Heart right ventricle (tissue), 16 donors: ENCODE data around the gene NFYA. TPM values are rescaled to one million over a fixed set of nuclear protein-coding genes. Genes with fewer than 3 reads are reported as not detected.

Source experiments
- ATAC-seq, 8 donors: fragments of 200-7000 bp; cut with Tn5 transposase; one replicate each; pipeline ENCODE4 v1.9.1; 2020; ENCODE audit warnings: mild to moderate bottlenecking in 8 of 8, moderate library complexity in 8 of 8, moderate number of reproducible peaks in 1 of 8
- DNase-seq, 2 donors: peaks; one replicate each; pipeline ENCODE4 v3.0.0-alpha.2; 2020
- H3K27ac ChIP-seq, 10 donors: fragments of 200-600 bp; sonication (generic) in 2 of 10; one replicate each; pipeline versions ENCODE4 v1.5.0 to v1.8.0; 2020 to 2022; ENCODE audit warnings: mild to moderate bottlenecking in 3 of 10
- H3K27me3 ChIP-seq, 7 donors: fragments of 200-600 bp; one replicate each; pipeline ENCODE4 v1.8.0; 2021 to 2022; ENCODE audit warnings: mild to moderate bottlenecking in 2 of 7
- H3K36me3 ChIP-seq, 9 donors: fragments of 200-600 bp; sonication (generic) in 1 of 9; one replicate each; pipeline versions ENCODE4 v1.5.0 to v1.8.0; 2020 to 2022; ENCODE audit warnings: mild to moderate bottlenecking in 2 of 9
- H3K4me1 ChIP-seq, 9 donors: fragments of 200-600 bp; sonication (generic) in 1 of 9; one replicate each; pipeline versions ENCODE4 v1.5.0 to v1.8.0; 2020 to 2022; ENCODE audit warnings: mild to moderate bottlenecking in 4 of 9
- H3K4me3 ChIP-seq, 10 donors: fragments of 200-600 bp; sonication (generic) in 2 of 10; one replicate each; pipeline versions ENCODE4 v1.5.0 to v1.8.0; 2020 to 2022; ENCODE audit warnings: mild to moderate bottlenecking in 7 of 10, moderate library complexity in 2 of 10
- H3K9me3 ChIP-seq, 11 donors: fragments of 200-600 bp in 10 of 11; sonication (generic) in 2 of 11; one replicate each; pipeline versions ENCODE4 v1.5.0 to v1.8.0; 2013 to 2022; ENCODE audit warnings: mild to moderate bottlenecking in 2 of 11, control low read depth in 1 of 11, moderate library complexity in 1 of 11
- WGBS, 2 donors: extraction: QIAGEN DNeasy Blood & Tissue Kit; methylation state at CpG; one replicate each; pipeline ENCODE4 v1.1.7; 2013; ENCODE audit warnings: inconsistent platforms in 1 of 2; 5-methylcytosine and 5-hydroxymethylcytosine counted together
- intact Hi-C, 10 donors: fragments of 100-400 bp; cut with DNase I; formaldehyde crosslinking; loops; one replicate each; pipeline versions ENCODE4 v1.11.1 to v1.14.2; 2022
- polyA plus RNA-seq, 2 donors: library from polyadenylated mRNA; stranded (reverse); fragments of 200-250 nt; gene quantifications; one replicate each; pipeline ENCODE4 v1.2.3, GENCODE V29; 2013
- total RNA-seq, 10 donors: library from RNA; stranded (reverse); fragmentation: NEBNext Ultra II Directional in 3 of 10; extraction: Animal tissue kit (Norgen Biotek cat#: 25700) in 3 of 10; gene quantifications; one replicate each; pipeline versions ENCODE4 v1.2.1 to v1.2.4, GENCODE V29; 2021 to 2023
- TF ChIP-seq, protein P1 (sequence below), 9 donors: fragments of 200-600 bp; sonication (generic) in 2 of 9; IDR thresholded peaks; one replicate each; pipeline versions ENCODE4 v1.5.0 to v1.8.0; 2021 to 2022; ENCODE audit warnings: antibody characterized with exemption in 9 of 9, mild to moderate bottlenecking in 5 of 9, moderate library complexity in 1 of 9
- donor health status: Arrhythmogenic right ventricular cardiomyopathy.
- donor health status: ischemic (EF 13 %, LVEDD 7.1; RV severe dilation, severe dysfunction).
- donor health status: healthy with polysubstance abuse.
- donor health status: DM: no; HTN: yes; CAD: no.
- donor health status: DM: no; HTN: no; CAD: no.
- donor health status: ischemic (EF 25% LVEDD 6.9; RV normal size, moderate dysfunction).
- donor health status: ischemic (EF 25% LVEDD 5.7; RV mildly dilated, moderate dysfunction).
- donor health status: healthy.
- donor health status: DM: yes; HTN: yes; CAD: no.
- donor health status: Ischemic cardiomyopathy.
- donor health status: ischemic (EF 35%, LVEDD 5.7; RV mildly dilated, moderate dysfunction).
- donor health status: nonischemic (EF 11% LVEDD 7.7; RV severe dilation, severe dysfunction).
- donor health status: DM: yes; HTN: yes; CAD: no.
- donor health status: PGD.
- donor health status: ischemic (EF 29% LVEDD 5.4; RV normal size, mild dysfunction).
- donor health status: nonischemic (EF 23%, LVEDD 6.1; RV moderate dilation, normal function).

The NFYA gene
- total and polyA plus RNA-seq, 12 donors: 4.2 to 12.0 (median 10.3) TPM

DNA sequence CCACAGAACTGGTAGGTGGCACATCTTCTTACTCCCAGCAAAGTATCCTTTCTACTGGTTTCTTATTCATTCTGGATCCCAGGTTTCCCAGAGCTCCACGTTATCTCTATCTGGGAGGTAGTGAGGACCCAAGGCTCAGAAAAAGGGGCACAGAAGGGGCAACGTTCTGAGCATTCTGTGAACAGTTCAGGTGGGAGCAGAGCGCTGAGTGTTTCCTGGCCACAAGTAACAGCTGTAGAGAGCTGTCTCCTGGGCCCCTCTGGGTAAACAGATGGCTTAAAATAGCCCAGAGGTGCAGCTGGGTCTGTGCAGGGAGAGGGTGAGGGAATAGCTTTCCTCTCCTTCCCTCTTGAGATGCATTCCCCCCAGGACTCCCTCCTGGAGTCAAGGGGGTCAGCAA is 17.6 kb upstream of the NFYA start:
- intact Hi-C loops: no loop called here
- WGBS, 2 donors: 27 to 49% methylated on average over 3 of the region's 3 CpGs
- peak overlapping the region; percentile 77 to 94 (median 88) for H3K27ac ChIP-seq

DNA sequence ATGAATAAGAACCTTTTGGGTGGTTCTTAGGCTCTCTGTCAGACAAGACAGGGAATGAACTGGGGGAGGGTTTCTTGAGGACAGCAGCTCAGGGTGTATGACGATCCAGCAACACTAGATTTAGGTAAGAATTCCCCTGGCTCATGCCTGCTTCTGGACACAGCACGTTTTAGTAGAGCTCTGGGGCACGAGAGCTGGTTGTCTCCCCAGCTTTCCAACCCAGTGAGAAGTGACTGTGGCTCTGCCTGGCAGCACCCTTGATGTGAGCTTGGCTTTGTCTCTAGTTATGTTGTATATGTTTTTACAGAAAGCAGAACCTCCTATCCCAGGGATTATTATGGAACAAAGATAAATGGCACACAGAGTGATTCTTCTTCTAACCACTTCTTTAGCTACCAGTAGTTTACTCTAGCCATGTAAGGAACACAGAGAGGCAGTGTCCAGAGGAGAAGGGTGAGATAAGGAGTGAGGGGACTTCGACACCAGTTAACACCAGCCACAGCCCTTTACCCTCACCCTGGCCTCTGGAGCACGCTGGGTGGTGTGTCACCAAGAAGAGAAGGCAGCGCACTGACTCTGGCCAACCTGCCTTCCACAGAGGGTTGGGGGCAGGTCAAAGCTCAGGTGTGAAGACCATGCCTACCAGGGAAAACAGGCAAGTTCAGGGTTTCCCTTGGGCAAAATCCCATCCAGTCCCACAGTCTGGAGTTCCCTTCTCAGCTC is 15.8 kb upstream of the NFYA start:
- Histone ChIP-seq H3K9me3 (no peaks in the 10 kb centered on the region), H3K4me1 (peaks cover 5 to 77% (median 36%) of the 10 kb centered on the region in 9 donors), H3K4me3 (peak overlapping the region in 5 of 10 donors; percentile 22 to 52 (median 46)), H3K36me3 (peaks cover 0 to 20% (median under 1%) of the 10 kb centered on the region in 9 donors), H3K27ac (peak overlapping the region in 9 of 10 donors; percentile 49 to 94 (median 88)), H3K27me3 (no peaks in the 10 kb centered on the region)
- TF ChIP-seq, protein P1, sequence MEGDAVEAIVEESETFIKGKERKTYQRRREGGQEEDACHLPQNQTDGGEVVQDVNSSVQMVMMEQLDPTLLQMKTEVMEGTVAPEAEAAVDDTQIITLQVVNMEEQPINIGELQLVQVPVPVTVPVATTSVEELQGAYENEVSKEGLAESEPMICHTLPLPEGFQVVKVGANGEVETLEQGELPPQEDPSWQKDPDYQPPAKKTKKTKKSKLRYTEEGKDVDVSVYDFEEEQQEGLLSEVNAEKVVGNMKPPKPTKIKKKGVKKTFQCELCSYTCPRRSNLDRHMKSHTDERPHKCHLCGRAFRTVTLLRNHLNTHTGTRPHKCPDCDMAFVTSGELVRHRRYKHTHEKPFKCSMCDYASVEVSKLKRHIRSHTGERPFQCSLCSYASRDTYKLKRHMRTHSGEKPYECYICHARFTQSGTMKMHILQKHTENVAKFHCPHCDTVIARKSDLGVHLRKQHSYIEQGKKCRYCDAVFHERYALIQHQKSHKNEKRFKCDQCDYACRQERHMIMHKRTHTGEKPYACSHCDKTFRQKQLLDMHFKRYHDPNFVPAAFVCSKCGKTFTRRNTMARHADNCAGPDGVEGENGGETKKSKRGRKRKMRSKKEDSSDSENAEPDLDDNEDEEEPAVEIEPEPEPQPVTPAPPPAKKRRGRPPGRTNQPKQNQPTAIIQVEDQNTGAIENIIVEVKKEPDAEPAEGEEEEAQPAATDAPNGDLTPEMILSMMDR (IDR thresholded peaks at IDR 0.05): no peak
- intact Hi-C loops: no loop called here
- no peak for DNase-seq
- WGBS, 2 donors: 49 to 65% methylated on average over 6 of the region's 6 CpGs
- ATAC-seq: peak in 1 of 8 donors; percentile 19

More for the DNA sequence above, 17.6 kb upstream of the NFYA start:
- Histone ChIP-seq H3K4me3 (peak overlapping the region; percentile 4 to 55 (median 46)), H3K4me1 (peaks cover 5 to 68% (median 31%) of the 10 kb centered on the region in 9 donors), H3K27me3 (no peaks in the 10 kb centered on the region), H3K9me3 (no peaks in the 10 kb centered on the region), H3K36me3 (peaks cover 0 to 7% (median 0%) of the 10 kb centered on the region in 9 donors)
- peak in 7 of 8 donors; percentile 30 to 77 (median 70) for ATAC-seq
- peak; percentile 26 to 49 for DNase-seq
- TF ChIP-seq, protein P1 (IDR thresholded peaks at IDR 0.05): no peak

DNA sequence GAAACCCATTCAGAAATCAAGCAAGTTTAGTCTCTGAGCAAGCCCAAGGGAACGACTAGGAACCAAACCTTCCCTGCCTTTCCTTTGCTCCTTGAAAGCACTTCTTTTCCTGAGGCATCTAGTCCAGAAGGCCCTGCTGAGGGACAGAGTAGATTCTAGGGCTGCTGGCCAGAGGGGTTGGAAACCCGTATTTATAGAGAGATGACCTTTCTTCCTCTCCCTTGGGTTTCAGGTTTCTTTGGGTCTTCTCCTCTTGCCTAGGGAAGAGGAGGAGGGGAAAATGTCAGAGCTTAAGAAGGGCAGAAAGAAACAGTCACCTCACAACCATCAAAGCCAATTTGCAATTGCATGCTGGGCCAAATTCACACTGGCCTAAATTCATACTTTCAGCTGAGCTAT is 14.0 kb upstream of the NFYA start:
- Histone ChIP-seq H3K36me3 (peaks cover 0 to 39% (median 11%) of the 10 kb centered on the region in 9 donors), H3K27ac (peak overlapping the region in 9 of 10 donors; percentile 25 to 80 (median 62)), H3K4me1 (peaks cover 4 to 77% (median 35%) of the 10 kb centered on the region in 9 donors), H3K9me3 (no peaks in the 10 kb centered on the region), H3K4me3 (no peak overlapping the region), H3K27me3 (no peaks in the 10 kb centered on the region)
- DNase-seq (no peak), ATAC-seq (no peak)
- intact Hi-C loops: no loop called here
- 37 to 46% methylated on average over 2 of the region's 2 CpGs for WGBS, 2 donors
- TF ChIP-seq, protein P1 (IDR thresholded peaks at IDR 0.05): no peak

- 50 to 65% methylated on average over 1 of the region's 1 CpG for WGBS, 2 donors
- Histone ChIP-seq H3K9me3 (no peaks in the 10 kb centered on the region), H3K27ac (peak overlapping the region in 7 of 10 donors; percentile 55 to 80 (median 66)), H3K36me3 (peaks cover 0 to 46% (median 17%) of the 10 kb centered on the region in 9 donors), H3K4me3 (no peak overlapping the region), H3K4me1 (peaks cover 4 to 85% (median 40%) of the 10 kb centered on the region in 9 donors), H3K27me3 (no peaks in the 10 kb centered on the region)
- TF ChIP-seq, protein P1 (IDR thresholded peaks at IDR 0.05): no peak
- intact Hi-C loops: no loop called here
- ATAC-seq: no peak
- DNase-seq: no peak
Observed at GRCh38 chr6:41059556-41059955, 13.2 kb upstream of the NFYA start.
